Peyer's patch (tissue), 4 donors: ENCODE data around the gene IPCEF1. TPM values are rescaled to one million over a fixed set of nuclear protein-coding genes. Genes with fewer than 3 reads are reported as not detected.

ENCODE experiments used
- DNase-seq, 3 donors: peaks; one replicate each; pipeline ENCODE4 v3.0.0-alpha.2; 2017 to 2019
- H3K27ac ChIP-seq, 4 donors: fragments of 200-600 bp; sonication (generic); one replicate each; pipeline ENCODE4 v1.5.1; 2016 to 2019
- H3K27me3 ChIP-seq, 2 donors: fragments of 200-600 bp; sonication (generic); one replicate each; pipeline ENCODE4 v1.5.1; 2019
- H3K36me3 ChIP-seq, 3 donors: fragments of 200-600 bp; sonication (generic); one replicate each; pipeline ENCODE4 v1.5.1; 2016 to 2019
- H3K4me1 ChIP-seq, 4 donors: fragments of 200-600 bp; sonication (generic); one replicate each; pipeline ENCODE4 v1.5.1; 2016 to 2019
- H3K4me3 ChIP-seq, 4 donors: fragments of 200-600 bp; sonication (generic); 1 replicate in 3 of 4; 2 replicates in 1 of 4; pipeline ENCODE4 v1.5.1; 2016 to 2019; ENCODE audit warnings: mild to moderate bottlenecking in 1 of 4
- H3K9me3 ChIP-seq, 4 donors: fragments of 200-600 bp; sonication (generic); one replicate each; pipeline ENCODE4 v1.5.1; 2016 to 2019; ENCODE audit warnings: mild to moderate bottlenecking in 1 of 4
- POLR2A ChIP-seq, 2 donors: fragments of 450-650 bp; IDR thresholded peaks; one replicate each; pipeline ENCODE4 v1.5.1; 2017; ENCODE audit warnings: antibody characterized with exemption in 2 of 2, mild to moderate bottlenecking in 2 of 2, moderate library complexity in 2 of 2
- total RNA-seq, 4 donors: library from RNA; depleted of rRNA; stranded (reverse); fragments of >200 nt; gene quantifications; one replicate each; pipeline ENCODE4 v1.1.0, GENCODE V29; 2016
- TF ChIP-seq, protein P1 (sequence below), 6 experiments: fragments of 450-650 bp in 4 of 6; fragments of 200-600 bp in 2 of 6; sonication (generic) in 1 of 6; IDR thresholded peaks; one replicate each; pipeline ENCODE4 v1.5.1; 2017 to 2019; ENCODE audit warnings: antibody characterized with exemption in 6 of 6, mild to moderate bottlenecking in 3 of 6, moderate library complexity in 1 of 6

IPCEF1 gene
- total RNA-seq, 4 donors from 2014 or later = 2.1 to 19.8 (median 9.4) TPM

DNA sequence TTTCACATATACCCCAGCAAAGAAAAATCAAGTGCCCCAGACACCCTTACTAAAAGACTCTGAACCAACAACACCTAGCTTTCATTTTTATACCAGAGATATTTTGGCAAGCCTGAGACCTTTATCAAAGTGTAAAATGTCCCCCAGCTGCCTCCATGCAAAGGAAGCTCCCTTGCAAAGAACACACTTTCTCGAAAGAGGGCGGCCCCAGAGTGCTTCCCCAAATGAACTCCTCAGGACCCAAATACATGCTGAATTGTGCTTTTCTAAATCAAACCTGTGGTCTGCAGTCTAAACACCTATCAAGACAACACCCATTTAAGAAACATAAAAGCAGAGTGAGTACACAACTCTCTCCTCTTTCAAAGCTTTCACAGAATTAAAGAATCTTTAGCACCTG lies 490 bp downstream of the IPCEF1 start:
- Histone ChIP-seq H3K4me3 (no peak overlapping the region), H3K9me3 (no peaks in the 10 kb centered on the region), H3K27ac (peak overlapping the region in 1 of 4 donors; percentile 48), H3K27me3 (no peaks in the 10 kb centered on the region), H3K36me3 (no peaks in the 10 kb centered on the region), H3K4me1 (no peaks in the 10 kb centered on the region)
- no peak for DNase-seq
- TF ChIP-seq POLR2A (IDR thresholded peaks at IDR 0.05) = no peak
- TF ChIP-seq, protein P1, sequence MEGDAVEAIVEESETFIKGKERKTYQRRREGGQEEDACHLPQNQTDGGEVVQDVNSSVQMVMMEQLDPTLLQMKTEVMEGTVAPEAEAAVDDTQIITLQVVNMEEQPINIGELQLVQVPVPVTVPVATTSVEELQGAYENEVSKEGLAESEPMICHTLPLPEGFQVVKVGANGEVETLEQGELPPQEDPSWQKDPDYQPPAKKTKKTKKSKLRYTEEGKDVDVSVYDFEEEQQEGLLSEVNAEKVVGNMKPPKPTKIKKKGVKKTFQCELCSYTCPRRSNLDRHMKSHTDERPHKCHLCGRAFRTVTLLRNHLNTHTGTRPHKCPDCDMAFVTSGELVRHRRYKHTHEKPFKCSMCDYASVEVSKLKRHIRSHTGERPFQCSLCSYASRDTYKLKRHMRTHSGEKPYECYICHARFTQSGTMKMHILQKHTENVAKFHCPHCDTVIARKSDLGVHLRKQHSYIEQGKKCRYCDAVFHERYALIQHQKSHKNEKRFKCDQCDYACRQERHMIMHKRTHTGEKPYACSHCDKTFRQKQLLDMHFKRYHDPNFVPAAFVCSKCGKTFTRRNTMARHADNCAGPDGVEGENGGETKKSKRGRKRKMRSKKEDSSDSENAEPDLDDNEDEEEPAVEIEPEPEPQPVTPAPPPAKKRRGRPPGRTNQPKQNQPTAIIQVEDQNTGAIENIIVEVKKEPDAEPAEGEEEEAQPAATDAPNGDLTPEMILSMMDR (IDR thresholded peaks at IDR 0.05) = no peak

DNA sequence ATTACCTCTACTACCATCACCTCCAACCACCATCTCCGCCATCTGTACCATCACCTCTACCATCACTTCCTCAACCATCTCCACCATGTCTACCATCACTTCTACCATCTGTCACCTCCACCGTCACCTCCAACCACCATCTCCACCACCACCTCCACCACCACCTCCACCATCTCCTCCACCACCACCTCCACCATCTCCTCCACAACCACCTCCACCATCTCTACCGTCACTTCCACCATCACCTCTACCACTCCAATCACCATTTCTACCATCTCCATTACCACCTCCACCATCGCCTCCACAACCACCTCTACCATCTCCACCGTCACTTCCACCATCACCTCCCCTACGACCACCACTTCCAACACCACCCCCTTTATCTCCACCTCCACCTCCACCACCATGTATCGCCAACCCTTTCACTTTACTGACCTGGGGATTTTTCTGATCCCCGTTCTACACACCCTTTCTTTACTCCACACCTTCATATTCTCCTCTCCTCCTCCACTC lies 2.3 kb downstream of the IPCEF1 start:
- H3K27me3 ChIP-seq = no peaks in the 10 kb centered on the region
- peak overlapping the region in 1 of 4 donors; percentile 0 for H3K27ac ChIP-seq
- no peak for DNase-seq
- TF ChIP-seq, protein P1 (IDR thresholded peaks at IDR 0.05) = no peak
- TF ChIP-seq POLR2A (IDR thresholded peaks at IDR 0.05) = no peak
- H3K36me3 ChIP-seq = no peaks in the 10 kb centered on the region
- H3K4me3 ChIP-seq = no peak overlapping the region
- no peaks in the 10 kb centered on the region for H3K9me3 ChIP-seq
- H3K4me1 ChIP-seq = no peaks in the 10 kb centered on the region

DNA sequence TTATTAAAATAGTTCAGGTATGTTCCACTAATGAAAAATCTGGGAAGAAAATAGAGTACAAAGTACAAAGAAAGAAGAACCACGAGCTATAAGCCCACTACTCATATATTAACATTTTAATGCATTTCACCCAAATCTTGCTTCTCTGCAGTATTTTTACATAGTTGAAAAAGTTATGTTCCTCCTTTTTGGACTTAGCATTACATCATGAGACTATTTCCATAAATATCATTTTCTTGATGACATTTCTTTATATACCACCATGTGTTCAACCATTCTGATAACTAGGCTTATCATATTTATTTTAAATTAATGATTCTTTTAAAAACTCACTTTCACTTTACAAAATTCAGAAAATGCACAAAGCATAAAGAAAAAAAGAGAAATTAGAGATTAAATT lies 3.0 kb downstream of the IPCEF1 start:
- H3K27me3 ChIP-seq = no peaks in the 10 kb centered on the region
- no peaks in the 10 kb centered on the region for H3K36me3 ChIP-seq
- DNase-seq = no peak
- TF ChIP-seq, protein P1 (IDR thresholded peaks at IDR 0.05) = no peak
- TF ChIP-seq POLR2A (IDR thresholded peaks at IDR 0.05) = no peak
- no peaks in the 10 kb centered on the region for H3K9me3 ChIP-seq
- no peak overlapping the region for H3K4me3 ChIP-seq
- H3K27ac ChIP-seq = peak overlapping the region in 1 of 4 donors; percentile 40
- no peaks in the 10 kb centered on the region for H3K4me1 ChIP-seq

DNA sequence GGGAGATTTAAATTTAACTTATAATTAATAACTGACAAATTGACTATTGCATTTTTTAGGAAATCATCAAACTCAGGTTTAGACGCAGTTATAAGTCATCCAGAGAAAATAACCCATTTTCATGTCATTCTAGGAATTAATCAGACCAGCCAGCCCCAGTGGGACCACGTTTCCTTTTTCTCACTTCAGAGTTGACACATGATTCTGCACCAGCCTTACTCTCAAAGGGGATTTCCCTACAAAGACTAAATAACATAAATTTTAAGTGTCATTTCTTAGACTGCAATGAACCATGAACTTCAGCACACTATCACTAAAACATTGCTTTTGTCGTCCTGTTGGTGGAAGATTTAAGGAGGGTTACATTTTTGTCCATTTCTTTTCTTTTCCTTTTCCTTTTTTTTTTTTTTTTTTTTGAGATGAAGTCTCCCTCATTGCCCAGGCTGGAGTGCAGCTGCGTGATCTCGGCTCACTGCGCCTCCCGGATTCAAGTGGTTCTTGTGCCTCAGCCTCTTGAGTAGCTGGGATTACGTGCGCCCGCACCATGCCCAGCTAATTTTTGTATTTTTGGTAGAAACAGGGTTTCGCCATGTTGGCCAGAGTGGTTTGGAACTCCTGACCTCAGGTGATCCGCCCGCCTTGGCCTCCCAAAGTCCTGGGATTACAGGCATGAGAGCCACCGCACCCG lies 3.6 kb downstream of the IPCEF1 start:
- Histone ChIP-seq H3K4me1 (no peaks in the 10 kb centered on the region), H3K9me3 (no peaks in the 10 kb centered on the region), H3K4me3 (no peak overlapping the region), H3K27ac (peak overlapping the region in 1 of 4 donors; percentile 40), H3K36me3 (no peaks in the 10 kb centered on the region), H3K27me3 (no peaks in the 10 kb centered on the region)
- TF ChIP-seq, protein P1 (IDR thresholded peaks at IDR 0.05) = no peak
- no peak for TF ChIP-seq POLR2A (IDR thresholded peaks at IDR 0.05)
- DNase-seq = no peak

GRCh38 chr6:154350293-154350692 lies 6.3 kb downstream of the IPCEF1 start:
- Histone ChIP-seq H3K36me3 (no peaks in the 10 kb centered on the region), H3K4me3 (no peak overlapping the region), H3K27ac (no peak overlapping the region), H3K27me3 (no peaks in the 10 kb centered on the region), H3K4me1 (no peaks in the 10 kb centered on the region), H3K9me3 (no peaks in the 10 kb centered on the region)
- TF ChIP-seq, protein P1 (IDR thresholded peaks at IDR 0.05) = no peak
- no peak for DNase-seq
